Epithelial cell of esophagus (primary cell): ENCODE measurements around the gene LMO3.

Experiments
- DNase-seq: peaks from one replicate; pipeline ENCODE4 v3.0.0; 2010; ENCODE audit warnings: low read depth
- H3K4me3 ChIP-seq: 2 replicates; pipeline ENCODE4 v1.5.1; 2011; ENCODE audit warnings: mild to moderate bottlenecking, low read length, control low read depth
- CTCF ChIP-seq: IDR thresholded peaks from 2 replicates; pipeline ENCODE4 v1.5.1; 2011; ENCODE audit warnings: low read depth, mild to moderate bottlenecking, low read length, control low read depth, inconsistent platforms; ENCODE audit not compliant: insufficient read depth; ENCODE audit errors: missing control alignments

Gene LMO3

DNA sequence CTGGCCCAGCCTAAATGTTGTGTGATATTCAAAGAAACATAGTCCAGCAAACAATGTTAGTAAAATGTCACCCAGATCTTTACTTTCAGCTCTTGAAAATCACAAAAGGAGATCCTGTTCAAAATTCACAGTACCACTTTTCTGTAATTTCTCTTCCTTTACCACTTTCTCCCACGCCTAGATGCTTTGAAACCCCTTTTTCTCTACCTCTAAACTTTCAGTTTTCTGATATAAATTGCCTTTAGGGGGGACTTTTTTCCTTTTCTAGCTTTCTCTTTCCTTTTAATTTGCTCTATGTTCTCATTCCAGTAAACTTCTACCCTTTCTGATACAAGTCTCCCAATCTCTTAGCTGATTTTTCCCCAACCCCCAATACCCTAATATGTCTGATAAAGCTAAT lies 101.8 kb downstream of the LMO3 start:
- DNase-seq = no peak
- no peak for TF ChIP-seq CTCF
- H3K4me3 ChIP-seq = no peak overlapping the region

DNA sequence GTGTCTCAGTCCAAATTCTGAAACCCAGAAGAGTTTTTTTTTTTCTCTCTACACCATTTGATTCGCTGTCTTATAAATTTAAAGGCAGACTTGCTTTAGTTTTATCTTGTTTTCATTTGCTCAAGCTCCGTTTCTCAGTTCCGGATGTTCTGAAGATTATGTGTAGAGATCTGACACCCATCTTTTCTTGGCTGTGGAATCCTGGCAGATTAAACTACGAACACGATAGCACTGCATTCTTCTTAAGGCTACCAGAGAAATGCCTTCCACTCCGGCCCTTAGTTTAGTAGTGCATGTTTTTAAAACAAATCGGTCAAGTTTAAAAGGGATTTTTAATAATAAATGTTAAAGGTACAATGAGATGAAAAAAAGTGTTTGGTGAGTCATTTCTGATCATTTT lies 106.4 kb downstream of the LMO3 start:
- DNase-seq = no peak
- no peak for TF ChIP-seq CTCF
- H3K4me3 ChIP-seq = no peak overlapping the region
